ENCODE data around the gene PLEKHG4B.

The PLEKHG4B gene

GRCh38 chr5:155651-156410, 63.9 kb downstream of the PLEKHG4B start:
- H3K9me2 ChIP-seq (replicated peaks; ENCODE audit: insufficient read depth, low read length): no peaks in the 10 kb centered on the region
- H2AFZ ChIP-seq (ENCODE audit: low read length): no peak overlapping the region
- H3K36me3 ChIP-seq (replicated peaks; ENCODE audit: insufficient read depth, low read length): no peaks in the 10 kb centered on the region
- H3K9ac ChIP-seq (ENCODE audit: low read length): no peak overlapping the region
- no peak overlapping the region for H3K4me2 ChIP-seq (ENCODE audit: low read depth, low read length)
- no peak overlapping the region for H3K4me3 ChIP-seq (ENCODE audit: low read length)
- H4K20me1 ChIP-seq (ENCODE audit: insufficient read depth, low read length): no peaks in the 10 kb centered on the region
- no peaks in the 10 kb centered on the region for H3K9me3 ChIP-seq (replicated peaks; ENCODE audit: insufficient read depth, low read length)
- no peak overlapping the region for H3K27ac ChIP-seq (ENCODE audit: low read length)
- TF ChIP-seq EZH2 (optimal IDR thresholded peaks at IDR 0.05; ENCODE audit: low read depth, low read length) (no peak), EZH2phosphoT487 (IDR thresholded peaks at IDR 0.05; ENCODE audit: low read length) (no peak)
- no peaks in the 10 kb centered on the region for H3F3A ChIP-seq (ENCODE audit: insufficient read depth, low read length)
- peaks cover 23% of the 10 kb centered on the region for H3K27me3 ChIP-seq (replicated peaks; ENCODE audit: insufficient read depth, low read length)
- no peak for DNase-seq
- H3K4me1 ChIP-seq (ENCODE audit: low read length): no peaks in the 10 kb centered on the region
- no peaks in the 10 kb centered on the region for H3K79me2 ChIP-seq (ENCODE audit: low read length)

- H3F3A ChIP-seq (ENCODE audit: insufficient read depth, low read length): no peaks in the 10 kb centered on the region
- H3K4me3 ChIP-seq (ENCODE audit: low read length): no peak overlapping the region
- H3K79me2 ChIP-seq (ENCODE audit: low read length): no peaks in the 10 kb centered on the region
- no peaks in the 10 kb centered on the region for H3K4me1 ChIP-seq (ENCODE audit: low read length)
- no peak overlapping the region for H2AFZ ChIP-seq (ENCODE audit: low read length)
- no peaks in the 10 kb centered on the region for H3K9me2 ChIP-seq (replicated peaks; ENCODE audit: insufficient read depth, low read length)
- H3K9ac ChIP-seq (ENCODE audit: low read length): no peak overlapping the region
- no peak for TF ChIP-seq CTCF (IDR thresholded peaks at IDR 0.05; ENCODE audit: low read length)
- TF ChIP-seq EZH2 (optimal IDR thresholded peaks at IDR 0.05; ENCODE audit: low read depth, low read length): no peak
- no peak for TF ChIP-seq EZH2phosphoT487 (IDR thresholded peaks at IDR 0.05; ENCODE audit: low read length)
- no peak for DNase-seq
- H3K27ac ChIP-seq (ENCODE audit: low read length): no peak overlapping the region
- H3K9me3 ChIP-seq (replicated peaks; ENCODE audit: insufficient read depth, low read length): no peaks in the 10 kb centered on the region
- H3K36me3 ChIP-seq (replicated peaks; ENCODE audit: insufficient read depth, low read length): no peaks in the 10 kb centered on the region
- peaks cover 30% of the 10 kb centered on the region for H3K27me3 ChIP-seq (replicated peaks; ENCODE audit: insufficient read depth, low read length)
- no peak overlapping the region for H3K4me2 ChIP-seq (ENCODE audit: low read depth, low read length)
- no peaks in the 10 kb centered on the region for H4K20me1 ChIP-seq (ENCODE audit: insufficient read depth, low read length)
Measured at GRCh38 chr5:156411-157072, 64.6 kb downstream of the PLEKHG4B start.

- no peaks in the 10 kb centered on the region for H3F3A ChIP-seq (ENCODE audit: insufficient read depth, low read length)
- H3K9me3 ChIP-seq (replicated peaks; ENCODE audit: insufficient read depth, low read length): no peaks in the 10 kb centered on the region
- H3K9ac ChIP-seq (ENCODE audit: low read length): no peak overlapping the region
- no peaks in the 10 kb centered on the region for H3K4me1 ChIP-seq (ENCODE audit: low read length)
- H3K4me3 ChIP-seq (ENCODE audit: low read length): no peak overlapping the region
- no peaks in the 10 kb centered on the region for H3K36me3 ChIP-seq (replicated peaks; ENCODE audit: insufficient read depth, low read length)
- no peaks in the 10 kb centered on the region for H4K20me1 ChIP-seq (ENCODE audit: insufficient read depth, low read length)
- no peak overlapping the region for H2AFZ ChIP-seq (ENCODE audit: low read length)
- peaks cover 37% of the 10 kb centered on the region for H3K27me3 ChIP-seq (replicated peaks; ENCODE audit: insufficient read depth, low read length)
- no peak overlapping the region for H3K27ac ChIP-seq (ENCODE audit: low read length)
- TF ChIP-seq CTCF (IDR thresholded peaks at IDR 0.05; ENCODE audit: low read length): no peak
- no peak overlapping the region for H3K4me2 ChIP-seq (ENCODE audit: low read depth, low read length)
- H3K9me2 ChIP-seq (replicated peaks; ENCODE audit: insufficient read depth, low read length): no peaks in the 10 kb centered on the region
- no peak for DNase-seq
- no peaks in the 10 kb centered on the region for H3K79me2 ChIP-seq (ENCODE audit: low read length)
Measured at GRCh38 chr5:157126-157715, 65.3 kb downstream of the PLEKHG4B start.

Data from MM.1S (cell line).